B cell (primary cell): ENCODE results near the gene OR10J4.

Source experiments
- EZH2 ChIP-seq: IDR thresholded peaks from 2 replicates; pipeline ENCODE4 v1.6.1; 2012; ENCODE audit warnings: borderline replicate concordance, low read depth, mild to moderate bottlenecking, moderate library complexity, low read length; ENCODE audit not compliant: insufficient read depth, poor library complexity, severe bottlenecking
- TF ChIP-seq, protein P1 (sequence below): fragments of 200-600 bp; IDR thresholded peaks from one replicate; pipeline ENCODE4 v1.8.0; 2022; ENCODE audit warnings: antibody characterized with exemption, mild to moderate bottlenecking

DNA sequence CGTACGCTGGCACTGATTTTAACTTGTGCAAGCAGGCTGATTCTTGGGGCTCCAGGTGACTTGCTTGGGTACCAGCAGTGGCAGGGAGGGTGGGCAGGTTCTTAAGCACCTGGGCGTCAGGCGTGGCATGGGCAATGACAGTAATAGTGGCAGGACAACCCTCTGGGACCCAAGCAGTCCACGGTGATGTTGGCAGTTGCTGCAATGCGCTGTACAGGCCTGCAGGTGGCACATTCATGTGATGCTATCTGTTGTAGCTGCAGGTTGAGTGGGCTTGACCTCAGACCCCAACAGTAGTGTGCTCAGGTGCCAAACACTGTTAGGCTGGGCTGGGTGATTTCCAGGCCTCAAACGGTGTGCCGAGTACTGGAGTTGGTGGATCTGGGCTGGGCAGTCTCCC is 10.2 kb upstream of the OR10J4 start:
- TF ChIP-seq, protein P1, sequence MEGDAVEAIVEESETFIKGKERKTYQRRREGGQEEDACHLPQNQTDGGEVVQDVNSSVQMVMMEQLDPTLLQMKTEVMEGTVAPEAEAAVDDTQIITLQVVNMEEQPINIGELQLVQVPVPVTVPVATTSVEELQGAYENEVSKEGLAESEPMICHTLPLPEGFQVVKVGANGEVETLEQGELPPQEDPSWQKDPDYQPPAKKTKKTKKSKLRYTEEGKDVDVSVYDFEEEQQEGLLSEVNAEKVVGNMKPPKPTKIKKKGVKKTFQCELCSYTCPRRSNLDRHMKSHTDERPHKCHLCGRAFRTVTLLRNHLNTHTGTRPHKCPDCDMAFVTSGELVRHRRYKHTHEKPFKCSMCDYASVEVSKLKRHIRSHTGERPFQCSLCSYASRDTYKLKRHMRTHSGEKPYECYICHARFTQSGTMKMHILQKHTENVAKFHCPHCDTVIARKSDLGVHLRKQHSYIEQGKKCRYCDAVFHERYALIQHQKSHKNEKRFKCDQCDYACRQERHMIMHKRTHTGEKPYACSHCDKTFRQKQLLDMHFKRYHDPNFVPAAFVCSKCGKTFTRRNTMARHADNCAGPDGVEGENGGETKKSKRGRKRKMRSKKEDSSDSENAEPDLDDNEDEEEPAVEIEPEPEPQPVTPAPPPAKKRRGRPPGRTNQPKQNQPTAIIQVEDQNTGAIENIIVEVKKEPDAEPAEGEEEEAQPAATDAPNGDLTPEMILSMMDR = no peak
- no peak for TF ChIP-seq EZH2
